GM21515 (cell line): Measurements from ENCODE around the gene PRICKLE2.

Experiments used
- ATAC-seq: cut with Tn5 transposase; IDR thresholded peaks from one replicate; pipeline ENCODE4 v1.9.1; 2021; ENCODE audit not compliant: unreplicated experiment

PRICKLE2 gene

GRCh38 chr3:64049136-64049535 is 176.1 kb downstream of the PRICKLE2 start:
- ATAC-seq: no peak

- ATAC-seq: no peak
Observed at GRCh38 chr3:64048631-64049061, 176.6 kb downstream of the PRICKLE2 start.

GRCh38 chr3:64047787-64048186 is 177.5 kb downstream of the PRICKLE2 start:
- ATAC-seq: no peak

GRCh38 chr3:64046996-64047594 is 178.2 kb downstream of the PRICKLE2 start:
- ATAC-seq: no peak

GRCh38 chr3:64046592-64046991 is 178.7 kb downstream of the PRICKLE2 start:
- no peak for ATAC-seq

GRCh38 chr3:64042952-64043351 is 182.3 kb downstream of the PRICKLE2 start:
- no peak for ATAC-seq
